Adrenal gland (tissue), 12 donors: ENCODE results near the gene ARHGAP6. TPM values are rescaled to one million over a fixed set of nuclear protein-coding genes. Genes with fewer than 3 reads are reported as not detected.

Experiments
- DNase-seq, 7 donors: peaks; one replicate each; pipeline ENCODE4 v3.0.0-alpha.2; 2019 to 2020
- H3K27ac ChIP-seq, 5 donors: fragments of 200-600 bp; sonication (generic) in 4 of 5; 1 replicate in 3 of 5; 2 replicates in 2 of 5; pipeline versions ENCODE4 v1.5.1 to v1.8.0; 2016 to 2020; ENCODE audit warnings: mild to moderate bottlenecking in 1 of 5
- H3K27me3 ChIP-seq: fragments of 200-600 bp; 2 replicates; pipeline ENCODE4 v1.8.0; 2021
- H3K36me3 ChIP-seq, 2 donors: fragments of 200-600 bp; replicated peaks in 1 of 2; 1 replicate in 1 of 2; 2 replicates in 1 of 2; pipeline versions ENCODE4 v1.5.1 to v1.8.0; 2018 to 2022
- H3K4me1 ChIP-seq, 2 donors: fragments of 200-600 bp; replicated peaks in 1 of 2; 1 replicate in 1 of 2; 2 replicates in 1 of 2; pipeline versions ENCODE4 v1.5.1 to v1.8.0; 2018 to 2021
- H3K4me3 ChIP-seq, 4 donors: fragments of 200-600 bp; sonication (generic) in 3 of 4; one replicate each; pipeline ENCODE4 v1.5.1; 2016 to 2018
- H3K9me3 ChIP-seq, 3 donors: fragments of 200-600 bp; sonication (generic) in 1 of 3; replicated peaks in 1 of 3; 1 replicate in 2 of 3; 2 replicates in 1 of 3; pipeline versions ENCODE4 v1.5.1 to v1.8.0; 2016 to 2021
- POLR2A ChIP-seq, 2 donors: fragments of 450-650 bp; IDR thresholded peaks; one replicate each; pipeline ENCODE4 v1.6.1; 2017; ENCODE audit warnings: antibody characterized with exemption in 2 of 2, mild to moderate bottlenecking in 2 of 2, moderate library complexity in 1 of 2
- WGBS, 4 donors: extraction: QIAGEN DNeasy Blood & Tissue Kit in 2 of 4; methylation state at CpG; one replicate each; pipeline versions ENCODE4 v1.1.5 to v1.1.7; 2013 to 2017; 5-methylcytosine and 5-hydroxymethylcytosine counted together
- intact Hi-C, 2 donors: fragments of 100-400 bp; cut with DNase I; formaldehyde crosslinking; loops; one replicate each; pipeline versions ENCODE4 v1.14.1 to v1.15.0; 2022 to 2023
- polyA plus RNA-seq, 3 donors: library from polyadenylated mRNA; stranded (reverse); fragments of 200-250 nt in 2 of 3; fragments of 350-450 nt in 1 of 3; fragmentation: Illumina TruSeq in 1 of 3; extraction: RNeasy Lipid Tissue Mini Kit (QIAGEN cat#74804) in 1 of 3; gene quantifications; one replicate each; pipeline ENCODE4 v1.2.3, GENCODE V29; 2013 to 2014
- total RNA-seq, 9 donors: library from RNA; depleted of rRNA in 4 of 9; stranded (reverse); fragments of >200 nt in 4 of 9; fragments of 120-200 nt in 1 of 9; fragmentation: NEBNext Ultra II Directional in 1 of 9; extraction: Animal tissue kit (Norgen Biotek cat#: 25700) in 1 of 9; gene quantifications; one replicate each; pipeline versions ENCODE4 v1.1.0 to v1.2.4, GENCODE V29; 2013 to 2023
- TF ChIP-seq, protein P1 (sequence below), 6 experiments: fragments of 450-650 bp in 4 of 6; fragments of 200-600 bp in 2 of 6; sonication (generic) in 1 of 6; IDR thresholded peaks; 1 replicate in 5 of 6; 2 replicates in 1 of 6; pipeline versions ENCODE4 v1.5.1 to v1.8.0; 2016 to 2021; ENCODE audit warnings: antibody characterized with exemption in 6 of 6, mild to moderate bottlenecking in 2 of 6, moderate library complexity in 1 of 6
- donor health status: healthy with polysubstance abuse.
- donor health status: Bipolar disorder and iron deficiency.
- donor health status: DM: yes; HTN: yes; CAD: no.
- donor health status: DM: no; HTN: no; CAD: no.
- donor health status: DM: no; HTN: no; CAD: no.
- donor health status: DM: yes; HTN: yes; CAD: no.

Gene ARHGAP6
- total and polyA plus RNA-seq, 12 donors, result 0.78 to 4.2 (median 2.7) TPM

GRCh38 chrX:11543249-11543648 lies 122.5 kb downstream of the ARHGAP6 start:
- intact Hi-C loops, result no loop called here

GRCh38 chrX:11541510-11541909 lies 124.2 kb downstream of the ARHGAP6 start:
- Histone ChIP-seq H3K9me3 (no peaks in the 10 kb centered on the region), H3K27me3 (peaks cover 9% of the 10 kb centered on the region), H3K36me3 (no peaks in the 10 kb centered on the region), H3K4me3 (no peak overlapping the region), H3K4me1 (no peaks in the 10 kb centered on the region), H3K27ac (no peak overlapping the region)
- TF ChIP-seq POLR2A (IDR thresholded peaks at IDR 0.05), result no peak
- TF ChIP-seq, protein P1, sequence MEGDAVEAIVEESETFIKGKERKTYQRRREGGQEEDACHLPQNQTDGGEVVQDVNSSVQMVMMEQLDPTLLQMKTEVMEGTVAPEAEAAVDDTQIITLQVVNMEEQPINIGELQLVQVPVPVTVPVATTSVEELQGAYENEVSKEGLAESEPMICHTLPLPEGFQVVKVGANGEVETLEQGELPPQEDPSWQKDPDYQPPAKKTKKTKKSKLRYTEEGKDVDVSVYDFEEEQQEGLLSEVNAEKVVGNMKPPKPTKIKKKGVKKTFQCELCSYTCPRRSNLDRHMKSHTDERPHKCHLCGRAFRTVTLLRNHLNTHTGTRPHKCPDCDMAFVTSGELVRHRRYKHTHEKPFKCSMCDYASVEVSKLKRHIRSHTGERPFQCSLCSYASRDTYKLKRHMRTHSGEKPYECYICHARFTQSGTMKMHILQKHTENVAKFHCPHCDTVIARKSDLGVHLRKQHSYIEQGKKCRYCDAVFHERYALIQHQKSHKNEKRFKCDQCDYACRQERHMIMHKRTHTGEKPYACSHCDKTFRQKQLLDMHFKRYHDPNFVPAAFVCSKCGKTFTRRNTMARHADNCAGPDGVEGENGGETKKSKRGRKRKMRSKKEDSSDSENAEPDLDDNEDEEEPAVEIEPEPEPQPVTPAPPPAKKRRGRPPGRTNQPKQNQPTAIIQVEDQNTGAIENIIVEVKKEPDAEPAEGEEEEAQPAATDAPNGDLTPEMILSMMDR (IDR thresholded peaks at IDR 0.05), result no peak
- intact Hi-C loops, result no loop called here
- WGBS, 4 donors, result 60 to 82% (median 77%) methylated on average over 1 of the region's 1 CpG
- DNase-seq, result no peak

More at GRCh38 chrX:11543249-11543648, 122.5 kb downstream of the ARHGAP6 start:
- Histone ChIP-seq H3K27me3 (peaks cover 9% of the 10 kb centered on the region), H3K4me3 (no peak overlapping the region), H3K36me3 (no peaks in the 10 kb centered on the region), H3K27ac (no peak overlapping the region), H3K4me1 (no peaks in the 10 kb centered on the region), H3K9me3 (no peaks in the 10 kb centered on the region)
- WGBS, 4 donors, result 55 to 72% (median 67%) methylated on average over 1 of the region's 1 CpG
- no peak for TF ChIP-seq POLR2A (IDR thresholded peaks at IDR 0.05)
- TF ChIP-seq, protein P1 (IDR thresholded peaks at IDR 0.05), result no peak
- no peak for DNase-seq

DNA sequence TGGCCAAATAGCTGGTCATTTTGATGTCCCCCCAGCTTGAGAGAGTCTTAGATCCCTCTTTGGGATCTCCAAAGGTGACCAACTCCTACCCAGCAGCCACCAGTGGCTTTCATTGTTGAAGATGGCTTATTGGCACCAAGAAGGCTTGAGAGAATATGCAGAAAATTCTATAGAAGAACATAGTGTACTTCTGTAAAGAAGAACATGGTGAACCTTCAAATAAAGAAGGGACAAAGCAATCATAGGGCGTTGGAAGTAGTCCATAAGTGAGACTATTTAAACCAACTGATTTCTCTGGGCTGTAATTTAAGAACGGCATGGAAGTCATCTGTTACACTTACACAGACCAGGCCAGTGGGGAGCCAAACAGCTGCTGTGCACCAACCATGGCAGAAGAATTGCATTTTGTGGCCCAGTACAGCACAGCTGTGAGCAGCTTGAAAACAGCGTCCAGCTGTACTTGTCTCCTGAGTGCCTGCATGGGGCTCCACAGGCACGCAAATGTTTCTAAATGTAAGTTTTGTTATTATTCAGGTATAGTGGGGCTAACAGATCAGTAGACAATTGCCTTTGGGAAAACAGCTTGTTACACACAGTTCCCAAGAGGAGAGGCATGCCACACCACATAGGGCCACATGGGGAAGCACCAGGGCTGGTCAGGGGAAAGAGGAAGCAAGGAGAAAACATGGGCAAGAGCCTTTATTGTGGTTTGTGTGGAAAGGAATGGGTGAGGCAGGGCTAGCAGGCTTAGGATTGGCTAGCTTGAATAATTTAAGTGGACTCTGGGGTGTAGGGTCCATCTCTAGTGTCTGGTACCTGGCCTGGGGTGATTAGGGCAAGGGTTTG lies 125.0 kb downstream of the ARHGAP6 start:
- intact Hi-C loops, result no loop called here
- H3K27me3 ChIP-seq, result peaks cover 9% of the 10 kb centered on the region
- no peak overlapping the region for H3K4me3 ChIP-seq
- no peak overlapping the region for H3K27ac ChIP-seq
- H3K36me3 ChIP-seq, result no peaks in the 10 kb centered on the region
- WGBS, 4 donors, result 61 to 84% (median 76%) methylated on average over 3 to 4 of the region's 4 CpGs
- TF ChIP-seq POLR2A (IDR thresholded peaks at IDR 0.05), result no peak
- TF ChIP-seq, protein P1 (IDR thresholded peaks at IDR 0.05), result no peak
- H3K9me3 ChIP-seq, result no peaks in the 10 kb centered on the region
- no peaks in the 10 kb centered on the region for H3K4me1 ChIP-seq
- no peak for DNase-seq

DNA sequence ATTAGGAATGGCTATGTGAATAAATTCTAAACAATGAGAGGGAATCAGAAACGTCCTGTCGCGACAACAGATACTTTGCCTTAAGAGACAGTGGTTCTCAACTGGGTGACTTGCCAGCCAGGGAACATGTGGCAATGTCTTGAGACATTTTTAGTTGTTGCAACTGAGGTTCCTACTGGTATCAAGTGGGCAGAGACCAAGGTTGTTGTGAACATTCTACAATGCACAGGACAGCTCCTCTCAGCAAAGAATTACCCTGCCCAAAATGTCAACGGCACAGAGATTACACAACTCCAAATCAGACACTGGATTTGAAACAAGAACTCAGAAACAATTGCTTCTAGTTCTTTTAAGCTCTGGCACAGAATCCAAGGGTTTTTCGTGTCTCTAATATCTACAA lies 128.6 kb downstream of the ARHGAP6 start:
- H3K4me3 ChIP-seq, result no peak overlapping the region
- TF ChIP-seq, protein P1 (IDR thresholded peaks at IDR 0.05), result no peak
- TF ChIP-seq POLR2A (IDR thresholded peaks at IDR 0.05), result no peak
- intact Hi-C loops, result loop anchor here in 1 of 2 donors (10.0 kb wide), 1 partner anchor 238 kb away; no protein-coding TSS in a partner anchor
- WGBS, 4 donors, result 54 to 63% (median 58%) methylated on average over 4 to 5 of the region's 5 CpGs
- H3K27ac ChIP-seq, result no peak overlapping the region
- H3K27me3 ChIP-seq, result peaks cover 9% of the 10 kb centered on the region
- no peaks in the 10 kb centered on the region for H3K4me1 ChIP-seq
- DNase-seq, result no peak
- no peaks in the 10 kb centered on the region for H3K36me3 ChIP-seq
- no peaks in the 10 kb centered on the region for H3K9me3 ChIP-seq
